Right lobe of liver (tissue), 6 donors: ENCODE data around the gene TRIM45. TPM values are rescaled to one million over a fixed set of nuclear protein-coding genes. Genes with fewer than 3 reads are reported as not detected.

Source experiments
- ATAC-seq, 4 donors: fragments of 200-7000 bp; cut with Tn5 transposase; one replicate each; pipeline ENCODE4 v1.9.1; 2020; ENCODE audit warnings: mild to moderate bottlenecking in 4 of 4, moderate library complexity in 4 of 4
- DNase-seq, 3 donors: peaks; one replicate each; pipeline ENCODE4 v3.0.0-alpha.2; 2020
- H3K27ac ChIP-seq, 3 donors: fragments of 200-600 bp; one replicate each; pipeline ENCODE4 v1.8.0; 2022
- H3K27me3 ChIP-seq, 2 donors: fragments of 200-600 bp; one replicate each; pipeline ENCODE4 v1.8.0; 2022
- H3K36me3 ChIP-seq, 4 donors: fragments of 200-600 bp; sonication (generic) in 1 of 4; one replicate each; pipeline versions ENCODE4 v1.5.1 to v1.8.0; 2017 to 2022; ENCODE audit warnings: control low read depth in 1 of 4
- H3K4me1 ChIP-seq, 4 donors: fragments of 200-600 bp; sonication (generic) in 1 of 4; one replicate each; pipeline versions ENCODE4 v1.5.1 to v1.8.0; 2017 to 2022; ENCODE audit warnings: control low read depth in 1 of 4
- H3K4me3 ChIP-seq, 3 donors: fragments of 200-600 bp; one replicate each; pipeline ENCODE4 v1.8.0; 2022
- H3K9me3 ChIP-seq, 4 donors: fragments of 200-600 bp; sonication (generic) in 1 of 4; one replicate each; pipeline versions ENCODE4 v1.5.1 to v1.8.0; 2017 to 2022; ENCODE audit warnings: control low read depth in 1 of 4
- CTCF ChIP-seq, 4 donors: fragments of 200-600 bp in 3 of 4; fragments of 450-650 bp in 1 of 4; IDR thresholded peaks; one replicate each; pipeline versions ENCODE4 v1.5.1 to v1.8.0; 2016 to 2022; ENCODE audit warnings: antibody characterized with exemption in 4 of 4, mild to moderate bottlenecking in 2 of 4
- POLR2A ChIP-seq: fragments of 450-650 bp; IDR thresholded peaks from one replicate; pipeline ENCODE4 v1.6.1; 2017; ENCODE audit warnings: antibody characterized with exemption, mild to moderate bottlenecking
- WGBS: methylation state at CpG from one replicate; pipeline ENCODE4 v1.1.6; 2018; ENCODE audit warnings: low coverage, low lambda C conversion rate; ENCODE audit not compliant: insufficient coverage; ENCODE audit errors: missing lambda C conversion rate; 5-methylcytosine and 5-hydroxymethylcytosine counted together
- intact Hi-C, 2 donors: fragments of 100-400 bp; cut with DNase I; formaldehyde crosslinking; loops; one replicate each; pipeline versions ENCODE4 v1.11.2 to v1.14.1; 2022
- total RNA-seq, 6 experiments: library from RNA; depleted of rRNA in 2 of 6; stranded (reverse); fragments of >200 nt in 2 of 6; fragmentation: NEBNext Ultra II Directional in 3 of 6; extraction: Animal tissue kit (Norgen Biotek cat#: 25700) in 3 of 6; gene quantifications; one replicate each; pipeline versions ENCODE4 v1.1.0 to v1.2.4, GENCODE V29; 2016 to 2023
- donor health status: DM: no; HTN: yes; CAD: no.
- donor health status: DM: no; HTN: no; CAD: no.
- donor health status: DM: no; HTN: no; CAD: no.
- donor health status: DM: no; HTN: yes; CAD: no.
- donor health status: DM: no; HTN: yes; CAD: no.

TRIM45 gene
- total RNA-seq, 6 experiments from 2014 or later: 0.31 to 1.8 (median 0.51) TPM

GRCh38 chr1:117094841-117095604, 26.5 kb downstream of the TRIM45 start:
- Histone ChIP-seq H3K27ac (no peak overlapping the region), H3K9me3 (no peaks in the 10 kb centered on the region), H3K4me1 (no peaks in the 10 kb centered on the region), H3K27me3 (no peaks in the 10 kb centered on the region), H3K4me3 (no peak overlapping the region), H3K36me3 (peaks cover 0 to 8% (median under 1%) of the 10 kb centered on the region in 4 donors)
- TF ChIP-seq CTCF (IDR thresholded peaks at IDR 0.05) (no peak), POLR2A (no peak)
- intact Hi-C loops: no loop called here
- no peak for ATAC-seq
- no peak for DNase-seq
- 100% methylated on average over 7 of the region's 7 CpGs for WGBS

GRCh38 chr1:117093870-117094621, 27.5 kb downstream of the TRIM45 start:
- Histone ChIP-seq H3K4me3 (no peak overlapping the region), H3K27me3 (no peaks in the 10 kb centered on the region), H3K27ac (no peak overlapping the region), H3K9me3 (no peaks in the 10 kb centered on the region), H3K36me3 (peaks cover 0 to 8% (median under 1%) of the 10 kb centered on the region in 4 donors), H3K4me1 (no peaks in the 10 kb centered on the region)
- WGBS: 100% methylated on average over 5 of the region's 6 CpGs
- DNase-seq (no peak), ATAC-seq (no peak)
- TF ChIP-seq POLR2A (no peak), CTCF (IDR thresholded peaks at IDR 0.05) (no peak)
- intact Hi-C loops: no loop called here

- no peak overlapping the region for H3K27ac ChIP-seq
- no peaks in the 10 kb centered on the region for H3K9me3 ChIP-seq
- intact Hi-C loops: no loop called here
- no peaks in the 10 kb centered on the region for H3K4me1 ChIP-seq
- 80% methylated on average over 7 of the region's 7 CpGs for WGBS
- peak in 1 of 4 donors; percentile 48 for ATAC-seq
- peaks cover 0 to 5% (median under 1%) of the 10 kb centered on the region in 4 donors for H3K36me3 ChIP-seq
- H3K27me3 ChIP-seq: no peaks in the 10 kb centered on the region
- DNase-seq: no peak
- no peak for TF ChIP-seq CTCF (IDR thresholded peaks at IDR 0.05)
- no peak for TF ChIP-seq POLR2A
- H3K4me3 ChIP-seq: no peak overlapping the region
Observed at GRCh38 chr1:117093091-117093534, 28.4 kb downstream of the TRIM45 start.

GRCh38 chr1:117092594-117092993, 29.0 kb downstream of the TRIM45 start:
- peaks cover 0 to 5% (median under 1%) of the 10 kb centered on the region in 4 donors for H3K36me3 ChIP-seq
- H3K27ac ChIP-seq: no peak overlapping the region
- 92% methylated on average over 4 of the region's 5 CpGs for WGBS

More at GRCh38 chr1:117092594-117092993, 29.0 kb downstream of the TRIM45 start:
- Histone ChIP-seq H3K4me1 (no peaks in the 10 kb centered on the region), H3K4me3 (no peak overlapping the region), H3K9me3 (no peaks in the 10 kb centered on the region), H3K27me3 (no peaks in the 10 kb centered on the region)
- TF ChIP-seq CTCF (IDR thresholded peaks at IDR 0.05) (no peak), POLR2A (no peak)
- intact Hi-C loops: no loop called here
- DNase-seq (no peak), ATAC-seq (no peak)
